Erythroblast (primary cell): ENCODE data around the gene MBD5.

Experiments used
- DNase-seq, 2 experiments: peaks; one replicate each; lab custom pipeline; 2025; lab: John Stamatoyannopoulos, UW
- GATA1 ChIP-seq: IDR thresholded peaks from 2 replicates; pipeline ENCODE4 v1.6.1; 2011; ENCODE audit warnings: low read depth, mild to moderate bottlenecking, control low read depth, low read length, moderate library complexity
- POLR2A ChIP-seq: IDR thresholded peaks from 2 replicates; pipeline ENCODE4 v1.6.1; 2011; ENCODE audit warnings: mild to moderate bottlenecking, low read length

The MBD5 gene

DNA sequence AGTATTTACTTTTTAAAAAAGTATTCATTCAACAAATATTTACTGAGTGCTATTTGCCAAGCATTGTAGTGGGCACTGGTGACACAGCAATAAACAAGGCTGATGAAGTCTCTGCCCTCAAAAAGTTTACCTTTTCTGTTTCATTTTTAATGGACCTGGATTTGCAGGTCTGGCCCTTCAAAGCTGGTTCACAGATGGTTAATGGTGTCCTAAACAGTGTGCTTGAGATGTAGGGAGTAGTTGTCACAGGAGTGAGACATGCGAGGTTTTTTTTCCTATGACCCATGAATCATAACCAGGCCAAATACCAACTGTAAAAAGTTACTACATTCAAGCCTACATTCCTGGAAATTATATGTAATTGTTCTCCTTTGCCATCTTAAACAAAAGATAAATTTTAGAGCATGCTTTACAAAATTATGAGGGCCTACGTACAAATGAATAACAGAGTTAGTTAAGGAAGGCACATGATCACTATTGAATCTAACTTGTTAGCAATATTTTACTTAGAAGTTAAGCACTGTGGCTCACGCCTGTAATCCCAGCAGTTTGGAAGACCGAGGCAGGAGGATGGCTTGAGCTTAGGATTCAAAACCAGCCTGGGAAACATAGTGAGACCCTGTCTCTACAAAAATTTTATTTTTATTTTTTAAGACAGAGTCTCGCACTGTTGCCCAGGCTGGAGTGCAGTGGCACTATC, 223.9 kb downstream of the MBD5 start:
- no peak for DNase-seq
- TF ChIP-seq POLR2A (no peak), GATA1 (no peak)

- TF ChIP-seq POLR2A, result no peak
- no peak for TF ChIP-seq GATA1
- no peak for DNase-seq
These were observed 231.1 kb downstream of the MBD5 start for GRCh38 chr2:148251993-148252392.

GRCh38 chr2:148252646-148253045, 231.8 kb downstream of the MBD5 start:
- TF ChIP-seq GATA1, result no peak
- no peak for TF ChIP-seq POLR2A
- DNase-seq, result no peak

DNA sequence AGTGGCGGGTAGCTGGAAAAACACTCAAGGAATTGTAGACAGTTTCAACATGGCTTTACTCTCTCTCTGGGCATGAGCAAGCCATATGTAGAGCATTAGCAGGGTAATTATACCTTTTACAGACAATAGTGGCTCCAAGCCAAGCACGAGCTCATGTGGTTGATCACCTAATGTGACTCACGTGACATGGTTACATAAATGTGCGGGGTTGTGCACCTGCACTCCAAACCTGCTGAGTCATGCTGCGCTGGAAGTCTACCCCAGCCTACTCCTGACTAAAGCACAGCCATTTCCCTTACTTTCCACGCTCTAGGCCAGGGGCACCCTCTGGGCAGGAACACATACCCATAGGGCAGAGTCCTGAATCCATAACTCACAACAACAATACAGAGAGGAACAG, 232.8 kb downstream of the MBD5 start:
- peak; percentile 40 to 70 for DNase-seq
- TF ChIP-seq GATA1 (no peak), POLR2A (no peak)

GRCh38 chr2:148255929-148256328, 235.0 kb downstream of the MBD5 start:
- no peak for TF ChIP-seq POLR2A
- TF ChIP-seq GATA1, result no peak
- DNase-seq, result no peak

GRCh38 chr2:148257276-148257675, 236.4 kb downstream of the MBD5 start:
- TF ChIP-seq GATA1, result no peak
- no peak for DNase-seq

- TF ChIP-seq GATA1 (no peak), POLR2A (no peak)
- DNase-seq, result no peak
These were observed 237.2 kb downstream of the MBD5 start for GRCh38 chr2:148258124-148258523.

DNA sequence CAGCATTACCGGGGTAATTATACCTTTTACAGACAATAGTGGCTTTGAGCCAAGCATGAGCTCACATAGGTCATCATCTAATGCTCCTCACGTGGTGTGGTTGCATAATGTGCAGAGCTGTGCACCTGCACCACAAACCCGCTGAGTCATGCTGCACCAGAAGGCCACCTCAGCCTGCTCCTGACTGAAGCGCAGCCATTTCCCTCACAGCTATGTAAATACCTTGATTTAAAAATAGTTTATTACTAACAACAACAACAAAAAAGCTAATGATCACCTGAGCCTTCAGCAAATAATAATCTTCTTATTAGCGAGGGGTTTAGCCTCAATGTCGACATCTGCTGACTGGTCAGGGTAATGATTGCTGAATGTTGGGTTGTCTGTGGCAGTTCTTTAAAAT, 238.8 kb downstream of the MBD5 start:
- TF ChIP-seq POLR2A, result no peak
- TF ChIP-seq GATA1, result no peak
- DNase-seq, result peak; percentile 41 to 72

DNA sequence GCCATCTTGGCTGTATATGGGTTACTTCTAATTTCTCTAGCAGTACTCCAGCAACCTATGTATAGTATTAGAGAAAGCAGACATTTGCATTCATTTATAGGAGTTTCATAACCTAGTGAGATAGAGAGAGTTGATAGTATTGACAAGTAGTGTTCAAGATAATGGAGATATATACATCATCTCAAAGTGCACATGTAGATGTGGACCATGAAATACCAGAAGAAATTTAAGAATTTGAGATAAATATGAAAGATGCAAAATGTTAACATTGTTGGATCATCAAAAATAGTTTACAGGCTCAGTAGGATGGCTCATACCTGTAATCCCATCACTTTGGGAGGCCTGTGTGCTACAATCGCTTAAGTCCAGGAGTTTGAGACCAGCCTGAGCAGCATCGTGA, 243.0 kb downstream of the MBD5 start:
- no peak for DNase-seq
- no peak for TF ChIP-seq POLR2A
- TF ChIP-seq GATA1, result no peak

GRCh38 chr2:148273158-148273691, 252.3 kb downstream of the MBD5 start:
- no peak for TF ChIP-seq POLR2A
- no peak for TF ChIP-seq GATA1

DNA sequence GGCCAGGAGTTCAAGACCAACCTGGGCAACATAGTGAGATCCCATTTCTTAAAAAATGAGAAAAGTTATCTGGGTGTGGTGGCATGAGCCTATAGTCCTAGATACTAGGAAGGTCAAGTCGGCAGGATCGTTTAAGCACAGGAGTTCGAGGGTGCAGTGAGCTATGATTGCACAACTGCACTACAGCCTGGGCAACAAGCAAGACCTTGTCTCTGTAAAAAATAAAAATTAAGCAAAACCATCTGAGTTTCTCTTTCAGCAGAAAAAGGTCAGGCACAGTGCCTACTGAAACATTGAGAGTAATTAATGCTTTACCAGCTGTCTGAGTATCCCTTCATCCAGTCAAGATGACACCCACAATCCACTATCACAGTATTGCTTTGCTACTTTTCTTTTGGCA, 258.3 kb downstream of the MBD5 start:
- no peak for TF ChIP-seq POLR2A
- TF ChIP-seq GATA1, result no peak
- DNase-seq, result no peak

More at GRCh38 chr2:148273158-148273691, 252.3 kb downstream of the MBD5 start:
- DNase-seq, result no peak

DNA sequence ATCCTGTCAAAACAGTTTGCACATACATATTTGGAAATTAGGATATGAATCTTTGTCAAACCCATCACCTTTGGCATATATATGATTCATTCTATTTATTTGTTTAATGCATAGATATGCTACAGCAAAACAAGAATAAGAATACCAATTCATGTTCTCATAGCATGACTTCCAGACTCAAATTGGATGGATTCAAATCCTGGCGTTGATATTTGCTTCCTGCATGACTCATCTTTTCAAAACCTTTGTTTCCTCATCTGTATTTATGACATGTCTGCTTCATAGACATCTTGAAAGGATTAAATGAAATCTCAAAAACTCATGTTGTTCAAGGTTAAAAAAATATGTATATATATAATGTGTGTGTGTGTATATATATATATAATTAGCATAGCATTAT, 261.3 kb downstream of the MBD5 start:
- no peak for TF ChIP-seq GATA1
- TF ChIP-seq POLR2A, result no peak
- DNase-seq, result no peak

DNA sequence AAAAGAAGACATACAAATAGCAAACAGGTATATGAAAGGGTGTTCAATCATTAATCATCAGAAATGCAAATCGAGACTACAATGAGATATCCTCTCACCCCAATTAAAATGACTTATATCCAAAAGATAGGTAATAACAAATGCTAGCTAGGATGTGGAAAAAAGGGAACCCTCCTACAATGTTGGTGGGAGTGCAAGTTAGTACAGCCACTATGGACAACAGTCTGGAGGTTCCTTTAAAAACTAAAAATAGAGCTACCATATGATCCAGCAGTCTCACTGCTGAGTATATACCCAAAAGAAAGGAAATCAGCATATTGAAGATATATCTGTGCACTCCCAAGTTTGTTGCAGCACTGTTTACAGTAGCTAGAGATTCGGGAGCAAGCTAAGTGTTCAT, 271.5 kb downstream of the MBD5 start:
- no peak for TF ChIP-seq POLR2A
- no peak for TF ChIP-seq GATA1
- no peak for DNase-seq

- peak; percentile 23 to 56 for DNase-seq
- TF ChIP-seq GATA1 (no peak), POLR2A (no peak)
These were observed 277.3 kb downstream of the MBD5 start for GRCh38 chr2:148298196-148298595.

GRCh38 chr2:148299616-148300015, 278.7 kb downstream of the MBD5 start:
- DNase-seq, result no peak
- TF ChIP-seq POLR2A (no peak), GATA1 (no peak)
